Hepatocyte (in vitro differentiated cells): ENCODE data around the gene RAB6A. TPM values are rescaled to one million over a fixed set of nuclear protein-coding genes. Genes with fewer than 3 reads are reported as not detected.

Experiments
- DNase-seq: peaks from one replicate; pipeline ENCODE4 v3.0.0-alpha.2; 2016; ENCODE audit warnings: low spot score
- H2AFZ ChIP-seq: fragments of 200-600 bp; sonication (generic); 2 replicates; pipeline ENCODE4 v1.6.0; 2016; ENCODE audit warnings: antibody characterized with exemption, mild to moderate bottlenecking
- H3K27ac ChIP-seq: fragments of 200-600 bp; sonication (generic); 2 replicates; pipeline ENCODE4 v1.5.1; 2016; ENCODE audit warnings: mild to moderate bottlenecking
- H3K27me3 ChIP-seq: fragments of 200-600 bp; sonication (generic); 2 replicates; pipeline ENCODE4 v1.6.1; 2016
- H3K36me3 ChIP-seq: fragments of 200-600 bp; sonication (generic); replicated peaks from 2 replicates; pipeline ENCODE4 v1.5.1; 2016; ENCODE audit warnings: low read depth; ENCODE audit not compliant: insufficient read depth
- H3K4me1 ChIP-seq: fragments of 200-600 bp; sonication (generic); 2 replicates; pipeline ENCODE4 v1.5.1; 2016; ENCODE audit warnings: mild to moderate bottlenecking, moderate library complexity; ENCODE audit not compliant: insufficient read depth
- H3K4me2 ChIP-seq: fragments of 200-600 bp; sonication (generic); 2 replicates; pipeline ENCODE4 v1.6.0; 2016
- H3K4me3 ChIP-seq: fragments of 200-600 bp; sonication (generic); 2 replicates; pipeline ENCODE4 v1.5.1; 2016; ENCODE audit warnings: mild to moderate bottlenecking
- H3K79me2 ChIP-seq: fragments of 200-600 bp; sonication (generic); 2 replicates; pipeline ENCODE4 v1.6.0; 2017; ENCODE audit warnings: mild to moderate bottlenecking
- H3K9me2 ChIP-seq: fragments of 200-600 bp; sonication (generic); replicated peaks from 2 replicates; pipeline ENCODE4 v1.6.0; 2017; ENCODE audit warnings: mild to moderate bottlenecking; ENCODE audit not compliant: insufficient read depth
- H3K9me3 ChIP-seq: fragments of 200-600 bp; sonication (generic); 2 replicates; pipeline ENCODE4 v1.5.1; 2016; ENCODE audit warnings: low read depth, mild to moderate bottlenecking
- H4K20me1 ChIP-seq: fragments of 200-600 bp; sonication (generic); 2 replicates; pipeline ENCODE4 v1.6.0; 2016; ENCODE audit warnings: mild to moderate bottlenecking; ENCODE audit not compliant: insufficient read depth, poor library complexity, severe bottlenecking
- CTCF ChIP-seq: fragments of 200-600 bp; sonication (generic); IDR thresholded peaks from 2 replicates; pipeline ENCODE4 v1.5.1; 2016; ENCODE audit warnings: antibody characterized with exemption, mild to moderate bottlenecking; ENCODE audit not compliant: poor library complexity
- EZH2 ChIP-seq: fragments of 200-600 bp; sonication (generic); IDR thresholded peaks from 2 replicates; pipeline ENCODE4 v1.6.1; 2016; ENCODE audit warnings: antibody characterized with exemption, mild to moderate bottlenecking, borderline replicate concordance
- EZH2phosphoT487 ChIP-seq: fragments of 200-600 bp; sonication (generic); IDR thresholded peaks from one replicate; pipeline ENCODE4 v1.6.1; 2018; ENCODE audit warnings: antibody characterized with exemption, mild to moderate bottlenecking, low read depth, moderate library complexity; ENCODE audit not compliant: unreplicated experiment, severe bottlenecking
- WGBS: methylation state at CpG from one replicate; pipeline ENCODE4 v1.1.6; 2016; ENCODE audit warnings: low lambda C conversion rate; ENCODE audit errors: missing lambda C conversion rate; 5-methylcytosine and 5-hydroxymethylcytosine counted together
- polyA plus RNA-seq: library from polyadenylated mRNA; unstranded; fragments of >200 nt; fragmentation: Nextera tagmentation; extraction: Ambion mirVana; gene quantifications from 2 replicates; pipeline ENCODE4 v1.2.1, GENCODE V29; 2016
- total RNA-seq: library from RNA; depleted of rRNA; stranded (reverse); fragments of >200 nt; gene quantifications from 2 replicates; pipeline ENCODE4 v1.2.3, GENCODE V29; 2014

The RAB6A gene
- total and polyA plus RNA-seq, 2 experiments from 2014 or later = 85.8 to 99.5 TPM

DNA sequence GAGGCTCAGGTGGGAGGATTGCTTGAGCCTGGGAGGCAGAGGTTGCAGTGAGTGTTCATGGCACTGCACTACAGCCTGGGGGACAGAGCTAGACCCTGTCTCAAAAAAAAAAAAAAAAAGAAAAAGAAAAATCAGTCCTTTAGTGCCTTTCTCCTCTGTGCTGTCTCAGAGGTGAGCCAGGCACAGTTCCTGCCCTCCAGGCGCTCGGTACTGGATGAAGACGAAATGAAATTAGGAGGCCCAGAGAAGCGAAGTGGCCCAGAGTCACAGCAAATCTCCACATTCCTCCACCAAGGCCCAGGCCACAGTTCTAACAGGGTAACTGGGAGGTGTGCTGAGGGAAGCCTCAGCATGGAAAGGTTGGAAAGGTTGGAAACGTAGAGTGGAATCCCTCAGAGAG is 109.6 kb downstream of the RAB6A start:
- Histone ChIP-seq H3K36me3 (no peaks in the 10 kb centered on the region), H2AFZ (no peak overlapping the region), H3K27ac (no peak overlapping the region), H3K27me3 (no peaks in the 10 kb centered on the region), H3K9me3 (no peaks in the 10 kb centered on the region), H3K4me1 (no peaks in the 10 kb centered on the region), H3K9me2 (no peaks in the 10 kb centered on the region), H4K20me1 (no peaks in the 10 kb centered on the region), H3K4me3 (no peak overlapping the region), H3K79me2 (no peaks in the 10 kb centered on the region), H3K4me2 (no peak overlapping the region)
- no peak for DNase-seq
- TF ChIP-seq CTCF (no peak), EZH2phosphoT487 (no peak), EZH2 (no peak)
- 83% methylated on average over 5 of the region's 5 CpGs for WGBS

DNA sequence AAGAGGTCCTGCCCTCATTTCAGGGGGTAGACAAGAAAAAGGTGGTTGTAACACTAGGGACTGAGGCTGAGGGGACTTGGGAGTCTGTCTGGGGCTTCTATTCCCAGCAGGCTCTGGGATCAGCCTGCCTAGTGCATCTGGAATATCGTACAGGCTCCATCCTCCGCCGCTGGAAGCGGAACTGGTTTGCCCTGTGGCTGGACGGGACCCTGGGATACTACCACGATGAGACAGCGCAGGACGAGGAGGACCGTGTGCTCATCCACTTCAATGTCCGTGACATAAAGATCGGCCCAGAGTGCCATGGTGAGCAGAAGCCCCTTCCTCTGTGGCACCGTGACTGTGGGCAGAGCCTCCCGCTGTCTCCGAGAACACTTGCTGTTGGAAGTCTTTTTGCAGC is 110.5 kb downstream of the RAB6A start:
- Histone ChIP-seq H3K27ac (no peak overlapping the region), H2AFZ (no peak overlapping the region), H4K20me1 (no peaks in the 10 kb centered on the region), H3K4me2 (no peak overlapping the region), H3K9me2 (no peaks in the 10 kb centered on the region), H3K4me3 (no peak overlapping the region), H3K4me1 (peaks cover 2% of the 10 kb centered on the region), H3K36me3 (no peaks in the 10 kb centered on the region), H3K27me3 (peaks cover 3% of the 10 kb centered on the region), H3K9me3 (no peaks in the 10 kb centered on the region), H3K79me2 (no peaks in the 10 kb centered on the region)
- TF ChIP-seq EZH2phosphoT487 (no peak), CTCF (no peak)
- WGBS = 90% methylated on average over 14 of the region's 14 CpGs
- no peak for DNase-seq

- H3K4me3 ChIP-seq = no peak overlapping the region
- no peaks in the 10 kb centered on the region for H4K20me1 ChIP-seq
- no peaks in the 10 kb centered on the region for H3K36me3 ChIP-seq
- no peak overlapping the region for H3K27ac ChIP-seq
- no peaks in the 10 kb centered on the region for H3K9me2 ChIP-seq
- WGBS = 78% methylated on average over 9 of the region's 9 CpGs
- no peak overlapping the region for H2AFZ ChIP-seq
- no peak for TF ChIP-seq EZH2
- no peak for TF ChIP-seq EZH2phosphoT487
- no peak for TF ChIP-seq CTCF
- H3K4me1 ChIP-seq = peaks cover 9% of the 10 kb centered on the region
- peaks cover 6% of the 10 kb centered on the region for H3K27me3 ChIP-seq
- no peak overlapping the region for H3K4me2 ChIP-seq
- H3K79me2 ChIP-seq = no peaks in the 10 kb centered on the region
- no peaks in the 10 kb centered on the region for H3K9me3 ChIP-seq
- no peak for DNase-seq
Measured at GRCh38 chr11:73649206-73649605, 111.7 kb downstream of the RAB6A start.

GRCh38 chr11:73648571-73649046 is 112.3 kb downstream of the RAB6A start:
- H3K4me3 ChIP-seq = no peak overlapping the region
- no peak overlapping the region for H2AFZ ChIP-seq
- no peaks in the 10 kb centered on the region for H3K36me3 ChIP-seq
- H3K79me2 ChIP-seq = no peaks in the 10 kb centered on the region
- H3K4me2 ChIP-seq = no peak overlapping the region
- H3K9me3 ChIP-seq = no peaks in the 10 kb centered on the region
- no peak overlapping the region for H3K27ac ChIP-seq
- H3K4me1 ChIP-seq = peaks cover 9% of the 10 kb centered on the region
- no peak for DNase-seq
- H4K20me1 ChIP-seq = no peaks in the 10 kb centered on the region
- WGBS = 45% methylated on average over 8 of the region's 8 CpGs
- H3K27me3 ChIP-seq = peaks cover 6% of the 10 kb centered on the region
- no peaks in the 10 kb centered on the region for H3K9me2 ChIP-seq
- TF ChIP-seq EZH2 (no peak), EZH2phosphoT487 (no peak), CTCF (no peak)
